Activated naive CD8-positive, alpha-beta T cell treated with anti-CD3 and anti-CD28 coated beads, Interleukin-2, amount 50 U/mL, for 16 hours (primary cell): ENCODE data around the gene CTNNA3.

ENCODE experiments used
- DNase-seq: peaks from one replicate; pipeline ENCODE4 v3.0.0-alpha.2; 2020; ENCODE audit warnings: low read depth, low spot score

CTNNA3 gene

GRCh38 chr10:66307826-66308225 is 1388.2 kb downstream of the CTNNA3 start:
- no peak for DNase-seq

- no peak for DNase-seq
These were observed 1394.9 kb downstream of the CTNNA3 start for GRCh38 chr10:66301078-66301477.

- no peak for DNase-seq
These were observed 1400.4 kb downstream of the CTNNA3 start for GRCh38 chr10:66295602-66296001.

GRCh38 chr10:66294538-66294937 is 1401.5 kb downstream of the CTNNA3 start:
- no peak for DNase-seq

- DNase-seq: no peak
These were observed 1403.1 kb downstream of the CTNNA3 start for GRCh38 chr10:66292922-66293321.

- no peak for DNase-seq
These were observed 1403.5 kb downstream of the CTNNA3 start for GRCh38 chr10:66292456-66292855.

- no peak for DNase-seq
These were observed 1404.9 kb downstream of the CTNNA3 start for GRCh38 chr10:66291133-66291532.

GRCh38 chr10:66284621-66285020 is 1411.4 kb downstream of the CTNNA3 start:
- DNase-seq: no peak

GRCh38 chr10:66283874-66284464 is 1412.0 kb downstream of the CTNNA3 start:
- DNase-seq: no peak

- no peak for DNase-seq
These were observed 1412.9 kb downstream of the CTNNA3 start for GRCh38 chr10:66283064-66283463.

- no peak for DNase-seq
These were observed 1414.7 kb downstream of the CTNNA3 start for GRCh38 chr10:66281327-66281726.

GRCh38 chr10:66277481-66277880 is 1418.5 kb downstream of the CTNNA3 start:
- DNase-seq: no peak

- no peak for DNase-seq
These were observed 1422.0 kb downstream of the CTNNA3 start for GRCh38 chr10:66273966-66274519.

- no peak for DNase-seq
These were observed 1430.6 kb downstream of the CTNNA3 start for GRCh38 chr10:66265398-66265797.

- DNase-seq: no peak
These were observed 1436.2 kb downstream of the CTNNA3 start for GRCh38 chr10:66259836-66260235.

- DNase-seq: no peak
These were observed 1437.3 kb downstream of the CTNNA3 start for GRCh38 chr10:66258693-66259092.

- DNase-seq: no peak
These were observed 1438.2 kb downstream of the CTNNA3 start for GRCh38 chr10:66257801-66258200.

GRCh38 chr10:66252986-66253385 is 1443.0 kb downstream of the CTNNA3 start:
- no peak for DNase-seq

- no peak for DNase-seq
These were observed 1449.8 kb downstream of the CTNNA3 start for GRCh38 chr10:66246177-66246576.

- no peak for DNase-seq
These were observed 1451.0 kb downstream of the CTNNA3 start for GRCh38 chr10:66244953-66245352.

- no peak for DNase-seq
These were observed 1453.1 kb downstream of the CTNNA3 start for GRCh38 chr10:66242885-66243284.

- no peak for DNase-seq
These were observed 1456.9 kb downstream of the CTNNA3 start for GRCh38 chr10:66239062-66239461.

GRCh38 chr10:66238343-66238742 is 1457.7 kb downstream of the CTNNA3 start:
- DNase-seq: no peak

GRCh38 chr10:66234872-66235271 is 1461.1 kb downstream of the CTNNA3 start:
- DNase-seq: no peak
